T-helper 1 cell treated with Interleukin-12 subunit alpha and Interleukin-12 subunit beta and Interleukin-4 antibody, amounts not matched to agents 30 μg/mL and 1 μg/mL, for 36 hours (primary cell): ENCODE data around the gene PRKACG.
"Not testable (repeated sequence)": the region's sequence is repeated elsewhere in the genome, so short reads cannot be mapped to it uniquely, and the experiment has no call there.

Experiments
- H3K27ac Mint-ChIP-seq: one replicate; pipeline ENCODE4 v1.8.0; 2021; ENCODE audit warnings: mild to moderate bottlenecking, mixed read lengths
- H3K27me3 Mint-ChIP-seq: one replicate; pipeline ENCODE4 v1.8.0; 2021; ENCODE audit warnings: low read depth, mixed read lengths
- H3K36me3 Mint-ChIP-seq: one replicate; pipeline ENCODE4 v1.8.0; 2021; ENCODE audit warnings: low read depth, mixed read lengths
- H3K4me1 Mint-ChIP-seq: one replicate; pipeline ENCODE4 v1.8.0; 2021; ENCODE audit warnings: low read depth, mixed read lengths
- H3K4me3 Mint-ChIP-seq: one replicate; pipeline ENCODE4 v1.8.0; 2021; ENCODE audit warnings: mild to moderate bottlenecking, moderate library complexity, mixed read lengths
- H3K9me3 Mint-ChIP-seq: one replicate; pipeline ENCODE4 v1.8.0; 2021; ENCODE audit warnings: mixed read lengths

Gene PRKACG

GRCh38 chr9:69012696-69013381 is 1.1 kb downstream of the PRKACG start:
- Mint-ChIP-seq H3K27ac (no peak overlapping the region), H3K9me3 (no peaks in the 10 kb centered on the region), H3K4me1 (peaks cover 11% of the 10 kb centered on the region), H3K36me3 (no peaks in the 10 kb centered on the region), H3K27me3 (peaks cover 41% of the 10 kb centered on the region), H3K4me3 (no peak overlapping the region)

GRCh38 chr9:69009708-69010107 is 4.2 kb downstream of the PRKACG start:
- no peaks in the 10 kb centered on the region for H3K9me3 Mint-ChIP-seq
- H3K4me1 Mint-ChIP-seq, result peaks cover 11% of the 10 kb centered on the region
- no peaks in the 10 kb centered on the region for H3K36me3 Mint-ChIP-seq
- H3K27ac Mint-ChIP-seq, result no peak overlapping the region
- H3K4me3 Mint-ChIP-seq, result no peak overlapping the region
- peaks cover 27% of the 10 kb centered on the region for H3K27me3 Mint-ChIP-seq

GRCh38 chr9:69004836-69005235 is 9.1 kb downstream of the PRKACG start:
- Mint-ChIP-seq H3K4me3 (no peak overlapping the region), H3K27ac (no peak overlapping the region), H3K9me3 (no peaks in the 10 kb centered on the region), H3K27me3 (peaks cover 7% of the 10 kb centered on the region), H3K36me3 (no peaks in the 10 kb centered on the region), H3K4me1 (no peaks in the 10 kb centered on the region)

GRCh38 chr9:69003051-69003450 is 10.9 kb downstream of the PRKACG start:
- H3K27me3 Mint-ChIP-seq, result peaks cover 6% of the 10 kb centered on the region

GRCh38 chr9:69001921-69002320 is 12.0 kb downstream of the PRKACG start:
- Mint-ChIP-seq H3K36me3 (no peaks in the 10 kb centered on the region), H3K4me3 (no peak overlapping the region), H3K4me1 (peaks cover 11% of the 10 kb centered on the region), H3K27ac (no peak overlapping the region), H3K27me3 (peaks cover 2% of the 10 kb centered on the region), H3K9me3 (no peaks in the 10 kb centered on the region)

More at GRCh38 chr9:69003051-69003450, 10.9 kb downstream of the PRKACG start:
- no peak overlapping the region for H3K4me3 Mint-ChIP-seq
- H3K9me3 Mint-ChIP-seq, result no peaks in the 10 kb centered on the region
- no peak overlapping the region for H3K27ac Mint-ChIP-seq
- peaks cover 10% of the 10 kb centered on the region for H3K4me1 Mint-ChIP-seq
- H3K36me3 Mint-ChIP-seq, result no peaks in the 10 kb centered on the region

DNA sequence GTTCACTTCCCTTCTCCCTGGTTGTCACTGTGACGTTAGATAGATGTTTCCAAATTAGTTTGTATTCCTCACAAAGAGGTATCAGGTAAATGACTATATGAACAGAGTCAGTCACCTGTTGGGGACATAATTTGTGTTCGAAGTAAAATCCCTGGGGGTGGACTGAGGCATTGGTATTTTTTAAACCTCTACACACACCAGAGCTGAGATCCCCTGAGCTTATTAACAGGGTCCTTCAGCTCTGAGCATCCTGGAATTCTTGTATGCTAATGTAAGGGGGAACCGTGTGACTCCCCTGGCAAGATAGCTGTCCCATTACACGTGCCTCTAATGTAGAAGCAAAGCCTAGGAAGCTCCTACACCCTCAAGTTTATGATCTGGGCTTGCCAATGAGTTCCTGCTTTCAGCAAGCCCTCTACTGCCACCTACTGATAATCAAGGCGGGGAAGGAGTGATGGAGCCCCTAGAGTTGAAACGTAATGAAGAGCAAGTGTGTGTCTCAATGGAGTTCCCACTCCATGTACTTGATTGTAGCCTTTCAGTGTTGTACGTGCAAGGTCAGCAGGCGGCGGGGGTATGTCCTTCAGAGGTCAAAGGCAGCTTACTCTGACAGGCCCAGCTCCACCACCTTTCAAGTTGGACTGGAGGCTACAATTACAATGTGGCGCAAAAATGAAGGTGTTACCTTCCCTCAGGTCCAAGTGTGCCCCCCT is 14.4 kb downstream of the PRKACG start:
- H3K4me3 Mint-ChIP-seq, result no peak overlapping the region

GRCh38 chr9:68998812-68999211 is 15.1 kb downstream of the PRKACG start:
- H3K9me3 Mint-ChIP-seq, result no peaks in the 10 kb centered on the region
- H3K36me3 Mint-ChIP-seq, result no peaks in the 10 kb centered on the region
- no peaks in the 10 kb centered on the region for H3K27me3 Mint-ChIP-seq
- no peak overlapping the region for H3K27ac Mint-ChIP-seq
- H3K4me3 Mint-ChIP-seq, result no peak overlapping the region
- peaks cover 22% of the 10 kb centered on the region for H3K4me1 Mint-ChIP-seq

More for the DNA sequence above, 14.4 kb downstream of the PRKACG start:
- peaks cover 22% of the 10 kb centered on the region for H3K4me1 Mint-ChIP-seq
- peak overlapping the region; percentile 17 for H3K27ac Mint-ChIP-seq
- no peaks in the 10 kb centered on the region for H3K36me3 Mint-ChIP-seq
- H3K9me3 Mint-ChIP-seq, result no peaks in the 10 kb centered on the region
- peaks cover 2% of the 10 kb centered on the region for H3K27me3 Mint-ChIP-seq

DNA sequence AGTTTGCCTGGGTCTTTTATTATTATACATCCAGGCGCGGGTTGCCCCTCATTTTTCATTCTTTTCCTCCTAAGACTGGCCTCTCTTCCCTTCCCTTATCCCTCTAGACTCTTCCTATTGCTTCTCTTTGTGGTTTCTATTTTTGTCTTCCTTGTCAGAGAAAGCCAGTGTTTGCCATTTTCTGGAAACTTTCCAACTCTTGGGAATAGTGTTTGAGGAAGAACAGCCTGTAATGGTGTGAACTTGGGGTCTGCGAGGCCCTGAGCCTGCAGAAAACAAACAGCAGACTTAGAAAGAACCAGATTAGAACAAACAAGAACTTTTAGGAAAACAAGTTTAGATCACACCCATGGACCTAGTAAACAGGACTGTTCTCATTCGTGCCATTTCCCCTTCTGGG is 15.5 kb downstream of the PRKACG start:
- Mint-ChIP-seq H3K27me3 (no peaks in the 10 kb centered on the region), H3K4me1 (peaks cover 22% of the 10 kb centered on the region), H3K9me3 (no peaks in the 10 kb centered on the region), H3K27ac (no peak overlapping the region), H3K36me3 (no peaks in the 10 kb centered on the region), H3K4me3 (no peak overlapping the region)

- Mint-ChIP-seq H3K9me3 (no peaks in the 10 kb centered on the region), H3K4me3 (no peak overlapping the region), H3K27ac (no peak overlapping the region), H3K27me3 (no peaks in the 10 kb centered on the region), H3K36me3 (no peaks in the 10 kb centered on the region), H3K4me1 (peaks cover 22% of the 10 kb centered on the region)
Measured at GRCh38 chr9:68997666-68998065, 16.2 kb downstream of the PRKACG start.

DNA sequence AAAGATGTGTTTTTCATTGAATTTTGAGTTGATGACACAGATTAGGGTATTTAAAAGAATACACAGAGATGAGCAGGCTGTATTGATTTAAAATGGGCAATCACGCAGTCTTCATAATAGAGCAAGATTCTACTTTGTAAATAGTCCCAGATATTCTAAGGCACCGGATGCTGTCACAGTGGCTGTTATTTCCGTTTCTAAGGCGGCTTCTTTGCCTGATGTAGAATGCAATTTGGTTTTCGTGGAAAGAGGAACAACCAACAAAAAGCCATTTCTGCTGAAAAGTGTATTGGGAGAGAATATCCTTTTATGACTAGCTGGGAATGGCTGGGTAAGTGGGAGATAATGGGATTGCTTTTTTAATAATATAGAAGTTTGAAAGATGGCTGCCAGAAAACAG is 17.5 kb downstream of the PRKACG start:
- Mint-ChIP-seq H3K9me3 (no peaks in the 10 kb centered on the region), H3K36me3 (no peaks in the 10 kb centered on the region), H3K27me3 (no peaks in the 10 kb centered on the region), H3K4me1 (peaks cover 22% of the 10 kb centered on the region), H3K27ac (peak overlapping the region; percentile 73), H3K4me3 (peak overlapping the region; percentile 25)

GRCh38 chr9:68995776-68996175 is 18.1 kb downstream of the PRKACG start:
- peaks cover 22% of the 10 kb centered on the region for H3K4me1 Mint-ChIP-seq
- no peaks in the 10 kb centered on the region for H3K27me3 Mint-ChIP-seq
- H3K36me3 Mint-ChIP-seq, result no peaks in the 10 kb centered on the region
- H3K27ac Mint-ChIP-seq, result peak overlapping the region; percentile 11
- no peak overlapping the region for H3K4me3 Mint-ChIP-seq
- H3K9me3 Mint-ChIP-seq, result no peaks in the 10 kb centered on the region

- Mint-ChIP-seq H3K36me3 (no peaks in the 10 kb centered on the region), H3K4me3 (no peak overlapping the region), H3K27me3 (no peaks in the 10 kb centered on the region), H3K27ac (no peak overlapping the region), H3K9me3 (no peaks in the 10 kb centered on the region), H3K4me1 (peaks cover 8% of the 10 kb centered on the region)
Measured at GRCh38 chr9:68991457-68991856, 22.5 kb downstream of the PRKACG start.

GRCh38 chr9:68986949-68987348 is 27.0 kb downstream of the PRKACG start:
- H3K4me1 Mint-ChIP-seq, result peaks cover 11% of the 10 kb centered on the region
- H3K27me3 Mint-ChIP-seq, H3K36me3 Mint-ChIP-seq: not testable (repeated sequence)

GRCh38 chr9:68983522-68984424 is 30.1 kb downstream of the PRKACG start:
- H3K36me3 Mint-ChIP-seq, result no peaks in the 10 kb centered on the region
- H3K9me3 Mint-ChIP-seq, result no peaks in the 10 kb centered on the region
- peaks cover 32% of the 10 kb centered on the region for H3K4me1 Mint-ChIP-seq
- no peaks in the 10 kb centered on the region for H3K27me3 Mint-ChIP-seq
- H3K4me3 Mint-ChIP-seq, result no peak overlapping the region
- H3K27ac Mint-ChIP-seq, result peak overlapping the region; percentile 35

More at GRCh38 chr9:68986949-68987348, 27.0 kb downstream of the PRKACG start:
- H3K4me3 Mint-ChIP-seq, H3K27ac Mint-ChIP-seq, H3K9me3 Mint-ChIP-seq: not testable (repeated sequence)
